Fibroblast of the aortic adventitia (primary cell): ENCODE measurements around the gene UNC13B. TPM values are rescaled to one million over a fixed set of nuclear protein-coding genes. Genes with fewer than 3 reads are reported as not detected.

Experiments used
- DNase-seq: peaks from one replicate; pipeline ENCODE4 v3.0.0-alpha.2; 2010; ENCODE audit warnings: low read depth
- H3K4me3 ChIP-seq: 2 replicates; pipeline ENCODE4 v1.5.1; 2011; ENCODE audit warnings: low read depth, mild to moderate bottlenecking, control low read depth, low read length, moderate library complexity
- CTCF ChIP-seq: IDR thresholded peaks from 2 replicates; pipeline ENCODE4 v1.5.1; 2011; ENCODE audit warnings: mild to moderate bottlenecking, low read length, control low read depth, inconsistent platforms; ENCODE audit not compliant: insufficient read depth
- total RNA-seq: library from RNA; depleted of rRNA; stranded (reverse); fragments of >200 nt; gene quantifications from 2 replicates; pipeline ENCODE4 v1.2.3, GENCODE V29; 2012; ENCODE audit warnings: low replicate concordance

The UNC13B gene
- total RNA-seq, 1 donor, result 32.6 TPM

- no peak for DNase-seq
- no peak for TF ChIP-seq CTCF
- H3K4me3 ChIP-seq, result no peak overlapping the region
Measured at GRCh38 chr9:35186524-35186923, 24.7 kb downstream of the UNC13B start.

- H3K4me3 ChIP-seq, result no peak overlapping the region
- TF ChIP-seq CTCF, result no peak
- DNase-seq, result no peak
Measured at GRCh38 chr9:35190203-35190602, 28.4 kb downstream of the UNC13B start.

- no peak overlapping the region for H3K4me3 ChIP-seq
- no peak for TF ChIP-seq CTCF
- no peak for DNase-seq
Measured at GRCh38 chr9:35191105-35191504, 29.3 kb downstream of the UNC13B start.

GRCh38 chr9:35193762-35194161 lies 32.0 kb downstream of the UNC13B start:
- DNase-seq, result peak; percentile 2
- TF ChIP-seq CTCF, result no peak
- no peak overlapping the region for H3K4me3 ChIP-seq

- no peak for DNase-seq
Measured at GRCh38 chr9:35195683-35196082, 33.9 kb downstream of the UNC13B start.

GRCh38 chr9:35198191-35198590 lies 36.4 kb downstream of the UNC13B start:
- no peak for TF ChIP-seq CTCF

More at GRCh38 chr9:35195683-35196082, 33.9 kb downstream of the UNC13B start:
- H3K4me3 ChIP-seq, result no peak overlapping the region
- TF ChIP-seq CTCF, result no peak

GRCh38 chr9:35203528-35203927 lies 41.7 kb downstream of the UNC13B start:
- no peak for TF ChIP-seq CTCF
- no peak overlapping the region for H3K4me3 ChIP-seq
- no peak for DNase-seq

More at GRCh38 chr9:35198191-35198590, 36.4 kb downstream of the UNC13B start:
- DNase-seq, result no peak
- H3K4me3 ChIP-seq, result no peak overlapping the region
